ENCODE measurements around the gene HIVEP2. TPM values are rescaled to one million over a fixed set of nuclear protein-coding genes. Genes with fewer than 3 reads are reported as not detected.
A peak's percentile ranks its signal among the peaks of the same experiment; 100 is the strongest.

Gene HIVEP2
- polyA plus RNA-seq, 1 donor from 2014 or later, result 5.9 TPM

DNA sequence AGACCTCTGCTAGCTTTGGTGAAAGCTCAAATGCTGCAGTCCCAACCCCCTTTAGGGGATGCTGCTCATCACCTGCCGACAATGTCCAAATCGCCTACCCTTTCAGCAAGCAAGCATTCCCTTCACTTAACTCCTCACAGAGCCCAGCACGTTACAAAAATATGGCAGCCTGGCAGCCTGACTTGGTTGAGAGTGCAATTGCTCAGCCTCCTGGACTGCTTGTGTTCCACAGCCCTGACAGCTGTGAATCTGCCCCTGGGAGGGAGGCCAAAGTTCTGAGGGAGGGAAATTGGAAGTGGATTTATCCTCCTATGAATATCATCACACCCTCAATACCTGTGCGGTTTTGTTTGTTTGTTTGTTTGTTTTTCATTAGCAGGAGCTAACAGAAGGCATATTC is 231.0 kb downstream of the HIVEP2 start:
- H3K4me3 Mint-ChIP-seq, result peak overlapping the region in 1 of 4 donors; percentile 36
- peaks cover 0 to 6% (median 3%) of the 10 kb centered on the region in 3 donors for H3K9me3 Mint-ChIP-seq
- peaks cover 2% of the 10 kb centered on the region for H3K27me3 Mint-ChIP-seq
- H3K27ac Mint-ChIP-seq, result peak overlapping the region in 1 of 3 donors; percentile 69
- H3K36me3 Mint-ChIP-seq, result peaks cover 2% of the 10 kb centered on the region
- H3K4me1 Mint-ChIP-seq, result peaks cover 11 to 16% (median 12%) of the 10 kb centered on the region in 3 donors

DNA sequence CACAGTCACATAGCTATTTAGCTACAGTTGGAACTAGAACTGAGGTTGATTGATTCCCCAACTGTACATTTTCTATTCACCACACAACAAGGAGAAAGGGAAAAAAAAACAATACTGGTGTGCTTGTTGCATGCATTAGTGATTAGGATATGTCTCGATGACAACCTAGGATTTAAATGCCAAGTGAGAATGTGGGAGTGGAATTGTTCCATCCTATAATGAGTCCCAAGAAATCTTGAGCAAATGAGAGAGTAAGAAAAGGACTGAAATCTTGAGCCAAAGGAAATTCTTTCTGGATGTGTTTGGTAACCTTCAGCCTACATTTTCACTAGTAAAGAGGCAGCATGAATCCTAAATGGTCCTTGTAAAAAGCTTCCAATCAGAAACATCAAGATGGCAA is 232.7 kb downstream of the HIVEP2 start:
- Mint-ChIP-seq H3K36me3 (no peaks in the 10 kb centered on the region), H3K4me3 (no peak overlapping the region), H3K9me3 (peaks cover 0 to 2% (median 0%) of the 10 kb centered on the region in 3 donors), H3K27ac (no peak overlapping the region), H3K27me3 (peaks cover 2% of the 10 kb centered on the region), H3K4me1 (peaks cover 11 to 14% (median 12%) of the 10 kb centered on the region in 3 donors)

DNA sequence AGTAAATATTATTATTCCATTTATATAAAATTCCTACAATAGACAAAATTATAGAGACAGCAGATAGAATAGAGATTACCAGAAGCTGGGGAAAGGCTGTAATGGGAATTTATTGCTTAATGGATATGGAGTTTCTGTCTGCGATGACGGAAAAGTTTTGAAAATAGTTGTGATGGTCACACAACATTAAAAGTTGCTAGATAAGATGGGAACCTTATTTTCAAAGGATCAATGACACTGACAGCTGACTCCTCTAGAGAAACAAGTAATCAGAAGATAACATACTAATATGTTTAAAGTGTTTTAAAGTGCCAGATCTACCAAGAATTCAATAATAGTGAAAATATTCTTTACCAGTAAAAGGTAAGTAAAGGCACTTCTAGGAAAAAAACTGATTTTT is 236.3 kb downstream of the HIVEP2 start:
- H3K36me3 Mint-ChIP-seq, result no peaks in the 10 kb centered on the region
- H3K27me3 Mint-ChIP-seq, result no peaks in the 10 kb centered on the region
- H3K9me3 Mint-ChIP-seq, result peaks cover 0 to 2% (median 0%) of the 10 kb centered on the region in 3 donors
- H3K4me1 Mint-ChIP-seq, result peaks cover 10 to 18% (median 14%) of the 10 kb centered on the region in 3 donors
- H3K4me3 Mint-ChIP-seq, result no peak overlapping the region
- H3K27ac Mint-ChIP-seq, result no peak overlapping the region

DNA sequence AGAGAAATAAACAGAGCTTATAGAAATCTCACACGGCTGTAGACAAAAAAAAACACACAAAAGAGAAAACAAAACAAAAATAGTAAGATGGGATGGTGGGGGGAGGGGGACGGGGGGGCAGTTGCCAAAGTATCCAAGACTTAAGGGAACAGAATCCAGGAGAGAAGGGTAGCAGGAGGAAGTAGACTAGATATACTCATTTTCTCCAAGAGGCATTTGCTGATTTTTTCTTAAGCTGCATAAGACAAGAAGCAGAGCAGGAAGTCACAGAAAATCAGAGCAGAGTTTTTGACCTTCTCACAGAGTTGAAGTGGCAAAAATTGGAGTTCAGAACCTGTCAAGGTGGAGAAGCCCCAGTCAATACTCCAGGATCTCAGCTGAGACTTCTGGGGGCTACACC is 237.7 kb downstream of the HIVEP2 start:
- Mint-ChIP-seq H3K27me3 (no peaks in the 10 kb centered on the region), H3K4me3 (peak overlapping the region in 1 of 4 donors; percentile 82), H3K4me1 (peaks cover 20 to 26% (median 21%) of the 10 kb centered on the region in 3 donors), H3K27ac (no peak overlapping the region), H3K36me3 (no peaks in the 10 kb centered on the region), H3K9me3 (peaks cover 0 to 2% (median 0%) of the 10 kb centered on the region in 3 donors)

DNA sequence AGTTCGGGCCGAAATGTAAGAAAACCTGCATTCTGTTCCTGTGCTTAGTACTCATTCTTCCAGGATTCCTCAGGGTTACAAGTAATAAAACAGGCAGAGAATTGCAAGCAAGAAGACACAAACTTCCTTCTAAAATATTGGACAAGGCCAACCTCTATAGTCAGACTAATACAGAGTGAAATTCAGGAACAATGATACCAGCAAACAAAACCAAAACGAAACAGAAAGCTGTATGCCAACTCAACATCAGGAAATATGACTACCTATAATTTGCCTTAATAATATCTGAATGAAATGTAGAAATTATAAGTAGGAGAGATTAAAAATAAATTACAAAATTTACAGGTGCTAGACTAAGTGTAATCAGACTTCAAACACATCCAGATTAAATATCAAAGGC is 238.8 kb downstream of the HIVEP2 start:
- H3K9me3 Mint-ChIP-seq, result no peaks in the 10 kb centered on the region
- H3K27ac Mint-ChIP-seq, result peak overlapping the region in 1 of 3 donors; percentile 34
- no peak overlapping the region for H3K4me3 Mint-ChIP-seq
- H3K36me3 Mint-ChIP-seq, result no peaks in the 10 kb centered on the region
- H3K4me1 Mint-ChIP-seq, result peaks cover 20 to 28% (median 22%) of the 10 kb centered on the region in 3 donors
- no peaks in the 10 kb centered on the region for H3K27me3 Mint-ChIP-seq

DNA sequence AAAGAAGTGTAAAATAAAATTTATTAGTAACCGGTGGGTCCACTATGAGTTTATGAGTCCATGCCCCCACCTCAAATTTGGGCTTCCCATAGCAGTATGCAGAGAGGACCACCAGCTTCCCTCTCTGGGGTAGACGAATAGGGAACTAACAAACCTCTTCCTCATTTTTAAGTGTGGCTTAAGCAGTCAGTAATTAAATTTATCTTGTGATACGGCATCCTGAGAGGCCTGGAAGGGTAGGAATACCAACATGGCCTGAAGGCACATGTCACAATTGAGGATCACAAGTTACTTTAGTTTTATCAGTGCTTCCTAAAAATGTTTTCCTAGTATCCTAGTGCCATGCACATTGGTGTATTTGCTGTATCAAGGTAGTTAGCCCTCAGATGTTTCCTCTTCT is 239.9 kb downstream of the HIVEP2 start:
- no peaks in the 10 kb centered on the region for H3K27me3 Mint-ChIP-seq
- H3K4me1 Mint-ChIP-seq, result peaks cover 23 to 31% (median 26%) of the 10 kb centered on the region in 3 donors
- no peaks in the 10 kb centered on the region for H3K36me3 Mint-ChIP-seq
- H3K9me3 Mint-ChIP-seq, result no peaks in the 10 kb centered on the region
- H3K4me3 Mint-ChIP-seq, result no peak overlapping the region
- no peak overlapping the region for H3K27ac Mint-ChIP-seq

DNA sequence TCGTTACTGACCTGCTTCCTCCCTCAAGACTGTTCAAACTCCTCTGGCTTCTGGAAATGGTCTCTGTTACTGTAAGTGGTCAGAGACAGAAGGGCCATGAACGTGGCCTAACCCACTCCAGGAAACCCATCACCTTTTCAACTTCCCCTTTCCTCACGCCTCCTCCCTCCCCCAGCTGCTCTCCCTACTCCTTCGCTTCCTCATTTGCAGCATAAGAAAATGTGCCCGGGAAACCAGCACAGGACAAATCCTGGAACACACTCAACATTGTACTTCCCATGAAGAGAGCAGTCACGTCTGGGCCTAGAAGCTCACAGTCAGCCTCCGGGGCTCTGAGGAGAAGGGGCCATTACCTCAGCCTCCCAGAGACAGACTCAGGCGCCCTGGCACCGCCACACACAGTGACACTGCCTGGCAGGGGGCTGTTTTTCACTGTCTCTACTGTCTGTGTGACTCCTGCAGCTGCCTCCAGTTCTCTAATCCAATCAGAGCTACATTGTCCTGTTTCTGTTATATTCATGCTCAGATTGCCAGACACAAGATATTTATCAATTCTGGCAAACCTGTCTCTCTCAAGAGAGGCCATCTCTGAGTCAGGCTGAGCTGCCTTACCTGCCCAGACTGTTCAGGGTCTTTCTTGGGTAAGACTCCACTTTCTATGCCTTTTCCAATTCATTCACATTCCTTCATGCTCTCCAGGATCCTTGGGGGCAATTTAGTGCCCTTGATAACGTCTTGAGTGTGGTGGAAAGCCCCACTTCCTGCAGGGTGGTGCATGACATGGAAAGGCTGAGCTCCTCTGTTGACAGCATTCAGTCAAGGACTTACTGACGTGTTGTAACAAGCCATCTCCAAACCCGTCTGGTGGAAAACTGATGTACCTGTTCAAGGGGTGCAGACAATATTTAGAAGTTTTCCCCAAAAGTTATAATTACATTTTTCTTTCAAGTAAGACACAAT is 242.2 kb downstream of the HIVEP2 start:
- Mint-ChIP-seq H3K4me1 (peaks cover 32 to 37% (median 34%) of the 10 kb centered on the region in 3 donors), H3K27ac (peak overlapping the region in 1 of 3 donors; percentile 91), H3K36me3 (no peaks in the 10 kb centered on the region), H3K9me3 (no peaks in the 10 kb centered on the region), H3K27me3 (no peaks in the 10 kb centered on the region), H3K4me3 (peak overlapping the region in 1 of 4 donors; percentile 44)

Other genes with a start within 250 kb of the HIVEP2 start
- 23.0 TPM for gene AIG1, start 115.7 kb upstream of the HIVEP2 start, polyA plus RNA-seq

All from IgD-negative memory B cell (primary cell).